ENCODE measurements around the gene SLC38A4.

- TF ChIP-seq CTCF (IDR thresholded peaks at IDR 0.05; ENCODE audit: borderline replicate concordance, extremely low read depth, low read length, poor library complexity, severe bottlenecking) (no peak), EZH2 (IDR thresholded peaks at IDR 0.05; ENCODE audit: borderline replicate concordance, low read depth, low read length, severe bottlenecking) (no peak)
Measured at GRCh38 chr12:46775796-46776195, 50.0 kb downstream of the SLC38A4 start.

Measured in DND-41 (cell line).